Measurements from ENCODE around the gene ATP12A.

DNA sequence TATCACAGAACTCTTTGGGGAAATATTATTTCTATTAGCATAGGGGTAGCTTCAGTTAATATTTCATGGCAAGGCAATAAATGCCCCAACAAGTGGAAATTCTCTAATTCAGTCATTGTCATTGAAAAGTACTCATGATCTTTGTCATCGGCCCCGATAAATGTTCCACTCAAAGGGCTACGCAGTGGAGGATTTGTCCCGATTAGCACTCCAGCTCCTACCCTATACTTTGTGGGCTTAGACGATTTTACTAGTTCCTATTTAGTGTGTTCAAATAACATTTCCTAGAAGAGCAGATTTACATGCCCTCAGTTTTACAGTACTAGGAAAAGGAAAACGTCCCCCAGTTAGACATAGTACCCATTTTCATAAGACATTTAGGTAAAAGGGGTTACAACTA, 38.0 kb upstream of the ATP12A start:
- TF ChIP-seq, protein P1, sequence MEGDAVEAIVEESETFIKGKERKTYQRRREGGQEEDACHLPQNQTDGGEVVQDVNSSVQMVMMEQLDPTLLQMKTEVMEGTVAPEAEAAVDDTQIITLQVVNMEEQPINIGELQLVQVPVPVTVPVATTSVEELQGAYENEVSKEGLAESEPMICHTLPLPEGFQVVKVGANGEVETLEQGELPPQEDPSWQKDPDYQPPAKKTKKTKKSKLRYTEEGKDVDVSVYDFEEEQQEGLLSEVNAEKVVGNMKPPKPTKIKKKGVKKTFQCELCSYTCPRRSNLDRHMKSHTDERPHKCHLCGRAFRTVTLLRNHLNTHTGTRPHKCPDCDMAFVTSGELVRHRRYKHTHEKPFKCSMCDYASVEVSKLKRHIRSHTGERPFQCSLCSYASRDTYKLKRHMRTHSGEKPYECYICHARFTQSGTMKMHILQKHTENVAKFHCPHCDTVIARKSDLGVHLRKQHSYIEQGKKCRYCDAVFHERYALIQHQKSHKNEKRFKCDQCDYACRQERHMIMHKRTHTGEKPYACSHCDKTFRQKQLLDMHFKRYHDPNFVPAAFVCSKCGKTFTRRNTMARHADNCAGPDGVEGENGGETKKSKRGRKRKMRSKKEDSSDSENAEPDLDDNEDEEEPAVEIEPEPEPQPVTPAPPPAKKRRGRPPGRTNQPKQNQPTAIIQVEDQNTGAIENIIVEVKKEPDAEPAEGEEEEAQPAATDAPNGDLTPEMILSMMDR (IDR thresholded peaks at IDR 0.05; ENCODE audit: control extremely low read depth in 1 of 3, insufficient read depth in 1 of 3, low read depth in 1 of 3, low read length in 3 of 3), result no peak
- TF ChIP-seq SIRT6 (IDR thresholded peaks at IDR 0.05; ENCODE audit: low read length), result no peak
- TF ChIP-seq EZH2 (IDR thresholded peaks at IDR 0.05; ENCODE audit: low read depth, low read length, severe bottlenecking), result no peak
- TF ChIP-seq SUZ12 (IDR thresholded peaks at IDR 0.05; ENCODE audit: low read length), result no peak
- TF ChIP-seq EP300 (IDR thresholded peaks at IDR 0.05; ENCODE audit: borderline replicate concordance in 1 of 2, low read depth in 2 of 2, low read length in 2 of 2), result no peak
- no peak for TF ChIP-seq CEBPB (IDR thresholded peaks at IDR 0.05; ENCODE audit: low read depth, low read length)
- no peak for TF ChIP-seq CBX8 (IDR thresholded peaks at IDR 0.05; ENCODE audit: borderline replicate concordance, low read depth, low read length)

Data from H1 (cell line).